ENCODE measurements around the gene AMHR2. TPM values are rescaled to one million over a fixed set of nuclear protein-coding genes. Genes with fewer than 3 reads are reported as not detected.
"Not testable (repeated sequence)": the region's sequence is repeated elsewhere in the genome, so short reads cannot be mapped to it uniquely, and the experiment has no call there.

The AMHR2 gene
- total RNA-seq = not detected in 2 replicates

DNA sequence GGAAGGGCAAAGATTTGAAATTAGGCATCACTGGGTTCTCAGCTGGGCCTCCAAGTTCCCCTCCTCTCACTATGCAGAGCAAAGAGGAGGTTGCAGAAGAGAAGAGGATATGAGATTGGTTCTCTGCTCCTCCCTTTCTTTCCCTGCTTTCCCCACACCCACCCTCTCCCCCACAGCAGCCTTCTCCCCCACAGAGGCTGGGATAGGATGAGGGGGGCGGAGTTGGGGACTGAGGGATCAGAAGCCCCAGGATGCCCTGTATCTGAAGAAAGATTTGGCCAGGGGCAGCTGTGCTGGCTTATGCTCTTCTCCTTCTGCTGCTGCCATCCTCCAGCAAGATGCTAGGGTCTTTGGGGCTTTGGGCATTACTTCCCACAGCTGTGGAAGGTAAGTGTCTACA lies at the start of gene AMHR2:
TSS of gene AMHR2 (plus strand) at position 259 of the 400 bp plus-strand sequence. CDS start at position 339, 80 bp downstream.
- no peak within 1 kb of the TSS for H3K4me3 ChIP-seq (ENCODE audit: low read depth, low read length)
- DNase-seq (ENCODE audit: low read depth) = no peak
- TF ChIP-seq, protein P1, sequence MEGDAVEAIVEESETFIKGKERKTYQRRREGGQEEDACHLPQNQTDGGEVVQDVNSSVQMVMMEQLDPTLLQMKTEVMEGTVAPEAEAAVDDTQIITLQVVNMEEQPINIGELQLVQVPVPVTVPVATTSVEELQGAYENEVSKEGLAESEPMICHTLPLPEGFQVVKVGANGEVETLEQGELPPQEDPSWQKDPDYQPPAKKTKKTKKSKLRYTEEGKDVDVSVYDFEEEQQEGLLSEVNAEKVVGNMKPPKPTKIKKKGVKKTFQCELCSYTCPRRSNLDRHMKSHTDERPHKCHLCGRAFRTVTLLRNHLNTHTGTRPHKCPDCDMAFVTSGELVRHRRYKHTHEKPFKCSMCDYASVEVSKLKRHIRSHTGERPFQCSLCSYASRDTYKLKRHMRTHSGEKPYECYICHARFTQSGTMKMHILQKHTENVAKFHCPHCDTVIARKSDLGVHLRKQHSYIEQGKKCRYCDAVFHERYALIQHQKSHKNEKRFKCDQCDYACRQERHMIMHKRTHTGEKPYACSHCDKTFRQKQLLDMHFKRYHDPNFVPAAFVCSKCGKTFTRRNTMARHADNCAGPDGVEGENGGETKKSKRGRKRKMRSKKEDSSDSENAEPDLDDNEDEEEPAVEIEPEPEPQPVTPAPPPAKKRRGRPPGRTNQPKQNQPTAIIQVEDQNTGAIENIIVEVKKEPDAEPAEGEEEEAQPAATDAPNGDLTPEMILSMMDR (IDR thresholded peaks at IDR 0.05; ENCODE audit: insufficient read depth, low read depth, low read length) = no peak

DNA sequence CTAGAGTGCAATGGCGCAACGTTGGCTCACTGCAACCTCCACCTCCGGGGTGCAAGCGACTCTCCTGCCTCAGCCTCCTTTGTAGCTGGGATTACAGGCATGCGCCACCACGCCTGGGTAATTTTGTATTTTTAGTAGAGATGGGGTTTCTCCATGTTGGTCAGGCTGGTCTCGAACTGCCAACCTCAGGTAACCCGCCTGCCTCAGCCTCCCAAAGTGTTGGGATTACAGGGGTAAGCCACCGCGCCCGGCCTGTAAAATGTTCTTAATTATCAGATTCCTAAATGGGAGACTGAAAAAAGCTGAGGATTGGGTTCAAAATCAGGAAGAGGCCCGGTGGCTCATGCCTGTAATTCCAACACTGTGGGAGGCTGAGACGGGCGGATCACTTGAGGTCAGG lies 49.4 kb upstream of the AMHR2 start:
- not testable (repeated sequence) for H3K4me3 ChIP-seq (ENCODE audit: low read depth, low read length); DNase-seq (ENCODE audit: low read depth)

DNA sequence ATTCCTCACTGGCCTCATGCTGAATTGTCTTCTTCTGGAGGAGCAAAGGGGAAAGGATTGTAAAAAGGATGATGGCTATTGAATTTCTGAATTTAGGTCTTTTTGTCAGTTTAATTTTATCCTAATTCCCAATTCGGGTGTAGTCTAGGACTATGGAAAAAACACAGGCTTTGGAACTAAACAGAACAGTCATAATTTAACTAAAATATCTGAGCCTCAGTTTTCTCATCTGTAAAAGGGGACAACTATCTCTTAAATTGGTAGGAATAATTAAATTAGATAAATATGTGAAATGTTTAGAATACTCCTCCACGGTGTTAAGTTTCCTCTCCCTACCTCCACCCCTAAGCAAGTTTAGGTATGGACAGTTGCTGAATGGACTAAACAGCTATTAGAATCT lies 46.9 kb upstream of the AMHR2 start:
- no peak for DNase-seq (ENCODE audit: low read depth)
- TF ChIP-seq, protein P1 (IDR thresholded peaks at IDR 0.05; ENCODE audit: insufficient read depth, low read depth, low read length) = no peak
- no peak overlapping the region for H3K4me3 ChIP-seq (ENCODE audit: low read depth, low read length)

DNA sequence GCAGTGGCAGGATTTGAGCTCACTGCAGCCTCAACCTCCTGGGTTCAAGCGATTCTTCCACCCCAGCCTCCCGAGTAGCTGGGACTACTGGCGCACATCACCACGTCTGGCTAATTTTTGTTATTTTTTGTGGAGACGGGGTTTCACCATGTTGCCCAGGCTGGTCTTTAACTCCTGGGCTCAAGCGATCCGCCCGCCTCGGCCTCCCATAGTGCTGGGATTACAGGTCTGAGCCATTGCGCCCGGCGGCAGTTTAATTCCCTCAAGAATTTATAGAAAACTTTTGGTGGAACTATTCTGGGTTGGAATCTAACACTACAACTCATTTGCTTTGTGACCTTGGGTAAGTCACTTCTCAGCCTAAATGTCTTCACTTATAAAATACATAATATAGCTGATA lies 45.4 kb upstream of the AMHR2 start:
- H3K4me3 ChIP-seq (ENCODE audit: low read depth, low read length) = no peak overlapping the region
- TF ChIP-seq, protein P1 (IDR thresholded peaks at IDR 0.05; ENCODE audit: insufficient read depth, low read depth, low read length) = no peak
- no peak for DNase-seq (ENCODE audit: low read depth)

DNA sequence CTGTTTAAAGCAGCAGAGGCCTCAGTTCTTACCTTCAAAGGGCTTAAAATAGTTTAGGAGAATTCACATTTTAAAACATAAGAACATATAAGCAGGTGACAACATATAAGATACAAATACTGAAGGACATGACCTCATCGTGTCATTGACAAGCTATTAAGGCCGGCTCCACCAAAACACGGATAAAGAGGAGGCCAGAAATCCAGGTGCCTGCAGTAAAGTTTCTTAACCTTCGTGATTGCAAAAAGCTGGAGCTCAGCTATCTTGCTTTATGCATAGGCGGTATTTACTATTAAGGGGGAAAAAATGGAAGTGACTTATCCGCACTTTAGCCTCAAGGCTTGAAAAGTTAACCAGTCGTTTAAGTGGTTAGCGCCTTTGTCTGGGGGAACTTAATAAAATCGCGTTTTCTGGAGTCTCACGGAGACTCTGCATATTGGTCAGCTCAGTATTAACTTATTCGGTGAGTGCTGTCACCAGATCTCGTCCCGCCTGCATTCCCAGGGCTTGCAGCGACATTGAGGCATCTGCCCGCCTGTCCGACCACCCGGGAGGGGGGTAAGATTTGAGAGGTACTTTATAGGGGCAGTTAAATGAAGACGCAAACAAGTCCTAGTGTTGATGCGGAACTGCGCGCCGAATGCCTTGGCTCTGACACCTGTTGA lies 44.8 kb upstream of the AMHR2 start:
- H3K4me3 ChIP-seq (ENCODE audit: low read depth, low read length) = peak overlapping the region; percentile 68
- no peak for DNase-seq (ENCODE audit: low read depth)
- TF ChIP-seq, protein P1 (IDR thresholded peaks at IDR 0.05; ENCODE audit: insufficient read depth, low read depth, low read length) = no peak

DNA sequence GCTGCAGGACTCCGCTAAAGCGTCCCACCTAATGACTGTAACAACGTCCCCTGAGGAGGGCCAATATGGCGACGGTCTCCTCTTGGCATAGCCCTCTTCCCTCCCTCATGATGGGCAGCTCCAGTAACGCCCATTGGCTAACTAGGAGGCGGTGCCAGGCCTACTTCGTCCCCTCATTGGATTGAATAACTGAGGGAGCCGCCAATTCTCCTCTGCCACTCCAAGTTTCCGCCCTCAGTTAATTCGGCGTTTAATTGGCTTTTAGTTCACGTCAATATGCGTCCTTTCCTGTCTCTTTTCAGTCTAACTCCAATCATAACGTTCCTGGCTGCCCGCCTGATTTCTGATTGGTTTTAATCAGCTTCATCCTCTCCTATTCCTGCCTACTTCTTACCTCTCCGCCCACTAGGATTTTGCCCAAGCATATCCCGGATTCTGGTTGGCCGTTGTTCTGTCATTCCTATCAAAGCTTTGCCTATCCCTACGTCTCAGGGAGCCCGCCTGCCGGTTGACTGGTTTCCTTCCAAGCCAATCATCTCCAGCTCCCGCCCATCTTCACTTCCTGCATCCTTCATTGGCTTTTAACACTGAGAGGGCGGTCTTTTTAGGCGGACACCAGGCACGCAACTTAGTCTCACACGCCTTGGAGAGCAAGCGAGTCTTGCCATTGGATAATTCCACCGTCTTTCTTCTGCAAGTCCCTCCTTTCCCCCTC lies 44.1 kb upstream of the AMHR2 start:
- TF ChIP-seq, protein P1 (IDR thresholded peaks at IDR 0.05; ENCODE audit: insufficient read depth, low read depth, low read length) = no peak
- DNase-seq (ENCODE audit: low read depth) = peak; percentile 100
- H3K4me3 ChIP-seq (ENCODE audit: low read depth, low read length) = peak overlapping the region; percentile 68

DNA sequence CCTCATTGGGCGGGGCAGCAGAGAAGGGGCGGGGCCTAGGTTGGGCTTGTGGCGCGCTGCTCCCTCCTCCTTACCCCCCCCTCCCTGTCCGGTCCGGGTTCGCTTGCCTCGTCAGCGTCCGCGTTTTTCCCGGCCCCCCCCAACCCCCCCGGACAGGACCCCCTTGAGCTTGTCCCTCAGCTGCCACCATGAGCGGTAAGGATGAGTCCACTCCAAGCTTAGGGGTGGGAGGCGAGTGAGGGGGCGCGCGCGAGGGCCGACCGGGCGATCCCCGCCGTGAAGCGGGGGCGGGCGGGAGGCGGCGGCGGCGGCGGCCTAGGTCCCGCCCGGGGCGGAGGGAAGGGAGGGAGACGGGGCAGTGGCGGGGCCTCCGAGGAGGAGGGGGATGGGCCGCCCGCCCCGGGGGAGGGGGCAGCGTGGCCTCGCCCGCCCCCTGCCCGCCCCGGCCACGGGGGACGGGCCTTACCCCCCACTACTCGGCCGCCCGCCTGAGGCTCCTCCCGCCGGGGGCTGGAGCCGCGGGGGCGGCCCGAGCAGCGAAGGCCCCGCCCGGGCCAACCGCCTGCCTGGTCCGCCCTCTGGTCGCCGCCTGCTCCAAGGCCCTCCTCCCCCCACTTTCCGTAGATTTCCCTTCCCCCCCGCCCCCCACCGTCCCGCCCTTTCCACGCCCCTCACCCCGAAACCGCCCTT lies 43.4 kb upstream of the AMHR2 start, which contains the start of gene SP1:
TSS of gene SP1 (plus strand) at position 73 of the 690 bp plus-strand sequence. CDS start at position 189, 116 bp downstream.
- TF ChIP-seq, protein P1 (IDR thresholded peaks at IDR 0.05; ENCODE audit: insufficient read depth, low read depth, low read length) = no peak
- H3K4me3 ChIP-seq (ENCODE audit: low read depth, low read length) = peak within 1 kb of the TSS; percentile 68
- peak; percentile 96 for DNase-seq (ENCODE audit: low read depth)

Data from fibroblast of villous mesenchyme (primary cell).